Transverse colon (tissue), 4 donors: Measurements from ENCODE around the gene CCT3. TPM values are rescaled to one million over a fixed set of nuclear protein-coding genes. Genes with fewer than 3 reads are reported as not detected.
A peak's percentile ranks its signal among the peaks of the same experiment; 100 is the strongest.

Experiments
- DNase-seq: peaks from one replicate; pipeline ENCODE4 v3.0.0-alpha.2; 2019
- H3K27ac ChIP-seq, 4 donors: fragments of 200-600 bp; sonication (generic); 2 replicates each; pipeline ENCODE4 v1.5.1; 2016 to 2018; ENCODE audit warnings: inconsistent platforms in 4 of 4
- H3K27me3 ChIP-seq: fragments of 200-600 bp; sonication (generic); 2 replicates; pipeline ENCODE4 v1.5.1; 2017; ENCODE audit warnings: inconsistent platforms
- H3K36me3 ChIP-seq, 4 donors: fragments of 200-600 bp; sonication (generic); 2 replicates each; pipeline ENCODE4 v1.5.1; 2017 to 2019; ENCODE audit warnings: inconsistent platforms in 4 of 4
- H3K4me1 ChIP-seq, 4 donors: fragments of 200-600 bp; sonication (generic); 2 replicates each; pipeline ENCODE4 v1.5.1; 2017 to 2020; ENCODE audit warnings: inconsistent platforms in 4 of 4
- H3K4me3 ChIP-seq, 4 donors: fragments of 200-600 bp; sonication (generic); 1 replicate in 1 of 4; 2 replicates in 3 of 4; pipeline versions ENCODE4 v1.5.1 to v1.6.1; 2017 to 2019; ENCODE audit warnings: inconsistent platforms in 4 of 4
- H3K9me3 ChIP-seq, 2 donors: fragments of 200-600 bp; sonication (generic); 2 replicates each; pipeline ENCODE4 v1.5.1; 2017 to 2019; ENCODE audit warnings: inconsistent platforms in 2 of 2
- CTCF ChIP-seq, 5 experiments: fragments of 200-600 bp in 3 of 5; fragments of 450-650 bp in 2 of 5; sonication (generic) in 3 of 5; IDR thresholded peaks; 1 replicate in 2 of 5; 2 replicates in 3 of 5; pipeline ENCODE4 v1.5.1; 2016 to 2017; ENCODE audit warnings: antibody characterized with exemption in 5 of 5, inconsistent platforms in 3 of 5, mild to moderate bottlenecking in 2 of 5, moderate library complexity in 1 of 5
- EP300 ChIP-seq: sonication (generic); formaldehyde crosslinking; IDR thresholded peaks from one replicate; pipeline ENCODE4 v1.6.1; 2017; ENCODE audit warnings: antibody characterized with exemption, low read depth
- POLR2A ChIP-seq: fragments of 450-650 bp; IDR thresholded peaks from one replicate; pipeline ENCODE4 v1.6.1; 2016; ENCODE audit warnings: antibody characterized with exemption, mild to moderate bottlenecking, moderate library complexity
- POLR2AphosphoS5 ChIP-seq, 3 donors: sonication (generic); formaldehyde crosslinking; IDR thresholded peaks; one replicate each; pipeline ENCODE4 v1.6.1; 2016; ENCODE audit warnings: antibody characterized with exemption in 3 of 3
- WGBS, 2 donors: methylation state at CpG; one replicate each; pipeline ENCODE4 v1.1.5; 2018; ENCODE audit warnings: low coverage in 1 of 2; 5-methylcytosine and 5-hydroxymethylcytosine counted together
- in situ Hi-C, 4 donors: fragments of 200-750 bp; cut with MboI; loops; one replicate each; pipeline versions ENCODE4 v1.15.0 to v1.15.1; 2017; ENCODE audit warnings: low sequenced_read_pairs in 3 of 4, low pct_ligation_motif_present in 1 of 4, low pct_unique_long_range_greater_than_20kb in 1 of 4
- intact Hi-C: fragments of 100-400 bp; cut with DNase I; formaldehyde crosslinking; loops from one replicate; pipeline ENCODE4 v1.15.1; 2023; ENCODE audit warnings: low total_unique reads
- total RNA-seq, 4 donors: library from RNA; depleted of rRNA; stranded (reverse); fragments of >200 nt; gene quantifications; one replicate each; pipeline ENCODE4 v1.1.0, GENCODE V29; 2016

Gene CCT3
- total RNA-seq, 4 donors from 2014 or later: 55.1 to 145 (median 90.7) TPM

GRCh38 chr1:156344409-156344808, 6.3 kb upstream of the CCT3 start:
- Histone ChIP-seq H3K27ac (no peak overlapping the region), H3K4me1 (no peaks in the 10 kb centered on the region), H3K9me3 (no peaks in the 10 kb centered on the region), H3K36me3 (no peaks in the 10 kb centered on the region), H3K27me3 (no peaks in the 10 kb centered on the region), H3K4me3 (no peak overlapping the region)
- intact Hi-C loops (no loop called here), in situ Hi-C loops (no loop called here)
- 82 to 89% methylated on average over 1 to 3 of the region's 3 CpGs for WGBS, 2 donors
- TF ChIP-seq POLR2A (no peak), CTCF (IDR thresholded peaks at IDR 0.05) (no peak), EP300 (no peak), POLR2AphosphoS5 (IDR thresholded peaks at IDR 0.05) (no peak)
- DNase-seq: no peak

GRCh38 chr1:156342166-156342955, 4.3 kb upstream of the CCT3 start:
- no peak for DNase-seq
- Histone ChIP-seq H3K4me1 (peaks cover 0 to 1% (median under 1%) of the 10 kb centered on the region in 4 donors), H3K27ac (no peak overlapping the region), H3K36me3 (no peaks in the 10 kb centered on the region), H3K9me3 (no peaks in the 10 kb centered on the region), H3K27me3 (no peaks in the 10 kb centered on the region), H3K4me3 (no peak overlapping the region)
- intact Hi-C loops (no loop called here), in situ Hi-C loops (no loop called here)
- WGBS, 2 donors: 84 to 100% methylated on average over 1 of the region's 1 CpG
- TF ChIP-seq POLR2AphosphoS5 (IDR thresholded peaks at IDR 0.05) (no peak), POLR2A (no peak), EP300 (no peak)

GRCh38 chr1:156337888-156338179, 258 bp downstream of the CCT3 start:
- intact Hi-C loops: no loop called here
- Histone ChIP-seq H3K9me3 (no peaks in the 10 kb centered on the region), H3K4me1 (peaks cover 13 to 21% (median 19%) of the 10 kb centered on the region in 4 donors), H3K27ac (peak overlapping the region; percentile 86 to 92 (median 90)), H3K36me3 (peaks cover 0 to 19% (median 8%) of the 10 kb centered on the region in 4 donors), H3K4me3 (peak overlapping the region; percentile 65 to 99 (median 89)), H3K27me3 (no peaks in the 10 kb centered on the region)
- DNase-seq: no peak
- 0% methylated on average over 8 to 14 of the region's 14 CpGs for WGBS, 2 donors
- TF ChIP-seq EP300: no peak
- TF ChIP-seq POLR2AphosphoS5 (IDR thresholded peaks at IDR 0.05): no peak
- TF ChIP-seq CTCF (IDR thresholded peaks at IDR 0.05): no peak
- TF ChIP-seq POLR2A: no peak
- in situ Hi-C loops: no loop called here

- intact Hi-C loops: no loop called here
- H3K36me3 ChIP-seq: peaks cover 0 to 24% (median 13%) of the 10 kb centered on the region in 4 donors
- H3K9me3 ChIP-seq: no peaks in the 10 kb centered on the region
- in situ Hi-C loops: no loop called here
- peak overlapping the region; percentile 86 to 92 (median 90) for H3K27ac ChIP-seq
- no peaks in the 10 kb centered on the region for H3K27me3 ChIP-seq
- peaks cover 13 to 21% (median 19%) of the 10 kb centered on the region in 4 donors for H3K4me1 ChIP-seq
- no peak for TF ChIP-seq POLR2A
- TF ChIP-seq EP300: no peak
- no peak for TF ChIP-seq POLR2AphosphoS5 (IDR thresholded peaks at IDR 0.05)
- no peak for TF ChIP-seq CTCF (IDR thresholded peaks at IDR 0.05)
- DNase-seq: no peak
- peak overlapping the region; percentile 65 to 99 (median 89) for H3K4me3 ChIP-seq
- WGBS, 2 donors: 19 to 37% methylated on average over 21 to 34 of the region's 34 CpGs
Measured at GRCh38 chr1:156337052-156337887, 822 bp downstream of the CCT3 start.
